GM19467 (cell line): ENCODE data around the gene SLC30A4.
A peak's percentile ranks its signal among the peaks of the same experiment; 100 is the strongest.
"Not testable (repeated sequence)": the region's sequence is repeated elsewhere in the genome, so short reads cannot be mapped to it uniquely, and the experiment has no call there.

Source experiments
- ATAC-seq: cut with Tn5 transposase; IDR thresholded peaks from one replicate; pipeline ENCODE4 v1.9.1; 2021; ENCODE audit warnings: mild to moderate bottlenecking, moderate library complexity; ENCODE audit not compliant: unreplicated experiment

Gene SLC30A4

DNA sequence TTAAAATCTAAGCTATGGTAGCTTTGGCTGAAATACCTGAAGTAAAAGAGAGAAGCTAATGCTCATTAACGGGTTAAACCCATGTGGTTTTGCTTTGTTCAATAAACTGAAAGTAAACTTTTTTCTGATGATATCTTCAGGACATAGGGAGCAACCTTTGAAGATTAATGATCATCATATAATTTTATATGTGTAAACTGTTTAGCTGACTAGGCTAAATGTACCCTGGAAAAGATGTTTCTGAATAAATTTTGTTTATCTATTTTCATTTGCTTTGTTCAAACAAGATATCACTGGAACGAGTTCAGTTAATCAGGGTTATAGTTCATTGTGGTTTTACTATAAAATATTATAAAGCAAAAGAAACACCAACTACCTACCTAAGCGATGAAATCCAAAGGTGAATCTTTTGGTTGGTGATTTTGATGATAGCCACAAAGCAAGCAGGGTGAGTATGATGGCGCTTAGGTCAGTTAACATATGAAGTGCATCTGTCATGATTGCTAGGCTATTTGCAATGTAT, 11.7 kb downstream of the SLC30A4 start:
- ATAC-seq = no peak

DNA sequence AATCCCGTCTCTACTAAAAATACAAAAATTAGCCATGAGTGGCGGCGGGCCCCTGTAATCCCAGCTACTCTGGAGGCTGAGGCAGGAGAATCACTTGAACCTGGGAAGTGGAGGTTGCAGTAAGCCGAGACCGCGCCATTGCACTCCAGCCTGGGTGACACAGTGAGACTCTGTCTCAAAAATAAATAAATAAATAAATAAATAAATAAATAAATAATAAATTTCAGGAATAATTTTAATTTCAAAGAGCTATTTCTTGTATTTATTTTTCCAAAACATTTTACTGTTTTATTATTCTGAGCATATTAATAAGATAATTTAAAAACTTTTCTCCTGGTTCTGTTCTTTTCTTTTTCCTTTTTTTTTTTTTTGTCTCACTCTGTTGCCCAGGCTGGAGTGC, 15.4 kb downstream of the SLC30A4 start:
- not testable (repeated sequence) for ATAC-seq

DNA sequence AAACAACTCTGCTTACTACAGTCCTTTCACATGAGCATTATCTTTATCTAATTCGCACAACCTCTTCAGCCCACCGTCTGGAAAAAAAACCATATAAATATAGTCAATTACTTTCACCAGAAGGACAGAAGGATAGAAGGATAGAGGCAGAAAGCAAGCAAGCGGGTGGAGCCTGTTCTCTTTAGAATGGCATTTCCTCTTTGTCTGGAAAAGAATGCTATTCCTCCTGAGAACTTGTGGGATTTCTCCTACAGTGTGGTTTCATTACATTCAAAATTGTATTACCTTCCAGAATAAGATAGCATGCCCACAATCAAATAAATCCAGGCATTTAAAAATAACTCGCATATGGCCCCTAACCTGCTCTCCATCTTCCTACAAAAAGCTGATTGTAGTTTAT, 23.1 kb downstream of the SLC30A4 start:
- no peak for ATAC-seq

DNA sequence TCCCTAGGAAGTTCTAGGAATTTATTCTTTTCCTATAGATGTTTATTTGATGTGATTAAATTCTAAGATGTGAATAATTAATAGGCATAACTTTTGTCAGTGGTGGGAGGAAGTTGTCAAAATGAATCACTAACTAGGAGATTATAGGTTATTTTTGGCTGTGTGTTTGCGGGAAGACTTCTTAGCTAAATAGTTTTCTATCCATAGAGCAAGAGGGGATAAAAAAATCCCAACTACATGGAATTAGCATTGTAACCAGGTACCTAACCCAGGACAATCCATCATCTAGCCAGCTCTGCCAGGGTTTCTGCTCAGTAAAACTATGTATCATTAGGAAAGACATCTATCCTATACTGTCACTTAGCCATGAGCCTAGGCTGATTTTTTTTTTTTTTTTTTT, 23.9 kb downstream of the SLC30A4 start:
- ATAC-seq = no peak

DNA sequence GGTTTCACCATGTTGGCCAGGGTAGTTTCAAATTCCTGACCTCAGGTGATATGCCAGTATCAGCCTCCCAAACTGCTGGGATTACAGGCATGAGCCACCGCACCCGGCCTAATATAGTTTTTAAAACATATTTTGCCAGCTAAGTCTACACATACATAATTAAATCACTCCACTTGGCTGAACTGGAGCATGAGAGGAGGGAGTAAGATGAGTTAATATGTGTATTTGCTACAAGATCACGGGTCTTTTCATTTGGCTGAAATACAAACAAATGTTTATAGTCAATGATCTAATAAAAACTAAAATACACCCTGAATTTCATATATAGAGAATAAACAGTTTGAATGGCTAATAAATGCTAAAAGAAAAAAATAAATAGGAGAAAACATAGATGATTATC, 25.3 kb downstream of the SLC30A4 start:
- no peak for ATAC-seq

GRCh38 chr15:45496658-45497057, 25.9 kb downstream of the SLC30A4 start:
- no peak for ATAC-seq

GRCh38 chr15:45495588-45495987, 27.0 kb downstream of the SLC30A4 start:
- ATAC-seq = no peak

GRCh38 chr15:45489690-45490238, 32.8 kb downstream of the SLC30A4 start:
- ATAC-seq = no peak

DNA sequence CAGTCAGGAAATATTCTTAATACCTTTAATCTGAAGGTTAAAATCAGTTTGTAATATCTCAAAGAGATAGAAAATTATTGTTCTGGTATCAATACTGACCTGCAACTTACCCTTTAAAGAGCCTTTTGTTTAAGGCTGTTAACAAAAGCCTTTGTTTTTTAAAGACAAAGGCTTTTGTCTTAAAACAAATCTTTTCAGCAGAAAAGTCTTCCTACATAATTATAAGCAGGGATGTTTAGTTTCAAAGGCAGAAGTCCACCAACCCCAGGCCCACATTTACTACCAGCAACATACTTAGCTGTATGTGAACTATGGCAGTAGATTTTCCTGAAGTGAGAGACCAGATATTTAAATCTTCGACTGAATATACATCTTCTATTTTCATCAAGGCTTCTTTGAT, 36.2 kb downstream of the SLC30A4 start:
- ATAC-seq = no peak

DNA sequence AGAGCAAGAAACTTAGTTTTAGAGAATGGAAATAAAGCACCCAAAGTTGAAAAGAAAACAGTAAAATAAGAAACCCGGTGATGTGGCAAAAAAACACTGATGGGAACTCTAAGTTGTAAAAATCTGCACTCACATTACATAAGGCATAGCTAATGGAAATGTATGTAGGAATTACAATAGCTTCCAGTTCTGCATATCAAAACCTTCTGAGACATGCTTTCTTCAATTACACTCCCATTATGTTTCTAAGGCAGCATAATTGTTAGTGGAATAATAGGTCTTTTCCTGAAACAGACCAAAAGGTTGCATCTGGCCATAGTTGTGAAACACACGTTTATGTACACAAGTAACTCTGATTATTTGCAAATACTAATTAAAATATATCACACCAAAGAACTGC, 41.4 kb downstream of the SLC30A4 start:
- no peak for ATAC-seq

DNA sequence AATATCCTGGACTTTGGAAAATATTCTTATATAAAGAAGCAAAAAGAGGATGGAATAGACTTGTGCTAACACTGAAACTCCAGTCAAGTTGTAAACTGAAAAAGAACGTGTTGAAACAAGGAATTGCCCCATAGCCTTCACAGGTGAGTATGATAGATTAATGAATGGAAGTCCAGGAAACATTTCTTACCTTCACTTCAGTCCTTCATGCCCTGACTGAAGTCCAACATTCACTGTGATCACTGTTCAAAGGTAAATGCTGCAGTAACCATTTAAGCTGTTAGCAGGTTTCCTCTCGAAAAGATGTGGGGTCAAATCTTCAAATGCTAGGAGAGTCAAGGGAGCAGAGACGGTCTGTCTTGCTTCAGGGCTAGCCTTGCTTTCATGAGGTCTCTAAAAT, 46.1 kb downstream of the SLC30A4 start:
- no peak for ATAC-seq

- no peak for ATAC-seq
These were observed 47.8 kb downstream of the SLC30A4 start for GRCh38 chr15:45474799-45475198.

- ATAC-seq = no peak
These were observed 49.5 kb downstream of the SLC30A4 start for GRCh38 chr15:45473068-45473467.

- no peak for ATAC-seq
These were observed 51.4 kb downstream of the SLC30A4 start for GRCh38 chr15:45471151-45471550.

DNA sequence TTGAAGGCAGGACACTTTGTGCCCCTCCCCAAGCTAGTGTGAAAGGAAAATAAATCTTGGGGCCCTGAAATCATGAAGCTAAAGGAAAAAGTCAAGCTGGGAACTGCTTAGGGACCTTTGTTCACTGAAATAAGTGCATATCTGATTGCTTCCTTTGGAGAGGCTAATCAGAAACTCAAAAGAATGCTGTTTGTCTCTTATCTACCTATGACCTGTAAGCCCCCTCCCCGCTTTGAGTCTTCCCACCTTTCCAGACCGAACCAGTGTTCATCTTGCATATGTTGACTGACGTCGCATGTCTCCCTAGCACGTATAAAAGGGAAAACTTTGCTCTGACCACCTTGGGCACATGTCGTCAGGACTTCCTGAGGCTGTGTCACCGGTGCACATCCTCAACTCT, 53.1 kb downstream of the SLC30A4 start:
- no peak for ATAC-seq

DNA sequence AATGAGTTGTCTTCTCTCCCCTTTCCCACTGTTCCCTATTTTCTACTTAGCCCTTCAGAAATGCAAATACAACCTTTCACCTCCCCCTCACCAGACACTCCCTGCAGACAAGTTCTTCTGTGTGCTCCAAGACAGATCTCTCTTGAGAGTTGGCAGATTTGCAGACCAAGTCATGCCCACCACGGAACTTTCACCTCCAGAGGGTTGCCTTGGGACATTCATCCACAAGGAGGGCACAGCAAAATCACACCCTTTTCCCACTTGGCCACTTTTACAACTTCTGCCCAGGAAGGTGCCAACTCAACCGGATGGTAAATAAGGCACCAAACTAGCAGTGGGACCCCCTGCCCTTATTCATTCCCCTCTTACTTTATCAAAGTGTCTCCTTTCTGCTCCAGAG, 53.5 kb downstream of the SLC30A4 start:
- no peak for ATAC-seq

DNA sequence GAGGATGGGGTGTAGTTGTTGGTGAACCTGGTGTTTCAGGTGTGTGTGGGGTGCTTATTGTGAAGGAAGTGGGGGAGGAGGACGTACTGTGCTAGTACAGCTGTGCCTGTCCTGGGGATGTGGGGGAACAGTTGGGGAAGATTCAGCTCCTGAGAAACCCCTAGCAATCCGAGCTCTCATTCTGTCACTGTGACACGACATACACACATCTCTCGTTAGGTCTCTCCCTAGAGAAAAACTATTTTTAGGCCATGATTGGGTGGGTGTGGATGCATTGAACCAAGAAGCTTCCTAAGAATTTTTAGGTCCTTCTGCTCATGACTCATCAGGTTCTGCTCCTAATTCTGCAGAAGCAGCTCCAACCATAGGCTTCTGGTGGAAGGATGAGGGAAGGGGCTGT, 54.3 kb downstream of the SLC30A4 start:
- ATAC-seq = no peak

DNA sequence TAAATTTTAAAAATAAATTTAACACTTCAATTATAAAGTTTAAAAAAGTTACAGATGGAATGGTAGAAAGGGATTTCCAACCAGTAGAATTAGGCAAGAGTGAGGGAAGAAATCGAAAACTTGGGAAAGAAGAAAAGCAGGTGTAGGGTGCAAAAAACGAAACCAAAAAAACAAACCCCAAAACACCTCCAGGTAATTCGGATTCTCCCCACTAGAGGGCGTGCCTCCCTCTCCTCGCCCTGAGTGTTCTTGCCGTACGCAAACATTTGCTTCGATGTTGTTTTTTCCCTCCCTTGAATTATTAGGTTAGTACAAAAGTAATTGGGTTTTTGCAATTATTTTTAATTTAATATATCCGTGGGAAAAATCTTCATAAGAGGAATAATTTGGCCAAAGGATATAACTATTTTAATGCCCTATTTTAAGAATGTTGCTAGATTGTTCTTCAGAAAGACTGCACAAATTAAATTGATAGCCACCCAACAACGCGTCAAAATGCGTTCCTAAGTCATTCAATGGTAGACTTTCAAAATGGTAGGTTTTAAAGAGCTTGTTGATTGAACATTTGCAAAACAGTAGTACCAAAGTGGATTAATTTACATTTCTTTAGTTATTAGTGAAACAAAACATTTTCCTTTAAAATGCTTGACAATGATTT, 63.7 kb downstream of the SLC30A4 start:
- no peak for ATAC-seq

- peak; percentile 54 for ATAC-seq
These were observed 64.7 kb downstream of the SLC30A4 start for GRCh38 chr15:45457641-45458539.

- no peak for ATAC-seq
These were observed 65.3 kb downstream of the SLC30A4 start for GRCh38 chr15:45457220-45457619.

GRCh38 chr15:45456212-45457106, 66.1 kb downstream of the SLC30A4 start:
- no peak for ATAC-seq
